K562 (cell line): ENCODE results near the gene SORCS2. TPM values are rescaled to one million over a fixed set of nuclear protein-coding genes. Genes with fewer than 3 reads are reported as not detected.

Experiments used
- ATAC-seq: fragments of 200-7000 bp; cut with Tn5 transposase; 3 replicates; pipeline ENCODE4 v1.9.1; 2020; ENCODE audit warnings: moderate library complexity
- BruUV-seq: library from RNA; stranded (reverse); fragments of 400-500 nt; replicated peaks from 2 replicates; lab custom pipeline; 2021; lab: Mats Ljungman, UMichigan
- CTCF ChIA-PET: fragments of 300-600 bp; formaldehyde crosslinking; extraction: SDS; loops from one replicate; lab custom pipeline; 2021; ENCODE audit warnings: low intra/inter-chr PET ratio; lab: Yijun Ruan, JAX
- POLR2A ChIA-PET: fragments of 300-600, 350-650 bp; sonication (Branson Sonifier 250); formaldehyde crosslinking; extraction: SDS; loops from one replicate; lab custom pipeline; 2021; ENCODE audit warnings: antibody characterized with exemption, inconsistent platforms; lab: Yijun Ruan, JAX
- DNase-seq, 4 experiments: peaks; one replicate each; pipeline versions ENCODE4 v3.0.0 to v3.0.0-alpha.2; 2011 to 2018; ENCODE audit warnings: low spot score in 3 of 4, mixed read lengths in 3 of 4; ENCODE audit errors: extremely low read depth in 1 of 4
- FAIRE-seq: peaks from 2 replicates; lab custom pipeline; 2011; peaks lifted over from hg19 to GRCh38; lab: Jason Lieb, UNC
- H2AFZ ChIP-seq: 2 replicates; pipeline ENCODE4 v1.6.0; 2011; ENCODE audit warnings: low read depth, low read length, control low read depth, inconsistent platforms
- H3K27ac ChIP-seq: fragments of 200-600 bp; 3 replicates; pipeline ENCODE4 v1.8.0; 2011; ENCODE audit warnings: low read depth, mild to moderate bottlenecking, control low read depth, inconsistent platforms, low read length, moderate library complexity, mixed read lengths; ENCODE audit errors: extremely low read depth
- H3K27me3 ChIP-seq, 2 experiments: fragments of 300-600 bp in 1 of 2; 2 replicates in 1 of 2; 3 replicates in 1 of 2; pipeline versions ENCODE4 v1.6.0 to v1.8.0; 2011; ENCODE audit warnings: inconsistent platforms in 2 of 2, low read length in 2 of 2, mild to moderate bottlenecking in 1 of 2, mixed read lengths in 1 of 2, moderate library complexity in 1 of 2; ENCODE audit not compliant: control insufficient read depth in 2 of 2, insufficient read depth in 2 of 2
- H3K36me3 ChIP-seq: fragments of 300-600 bp; 3 replicates; pipeline ENCODE4 v1.8.0; 2011; ENCODE audit warnings: mild to moderate bottlenecking, low read length, inconsistent platforms; ENCODE audit not compliant: control insufficient read depth, insufficient read depth
- H3K4me1 ChIP-seq, 2 experiments: fragments of 200-600 bp in 1 of 2; replicated peaks in 1 of 2; 2 replicates in 1 of 2; 3 replicates in 1 of 2; pipeline versions ENCODE4 v1.5.1 to v1.8.0; 2011; ENCODE audit warnings: inconsistent platforms in 2 of 2, low read length in 2 of 2, mild to moderate bottlenecking in 1 of 2, mixed read lengths in 1 of 2, moderate library complexity in 1 of 2; ENCODE audit not compliant: control insufficient read depth in 2 of 2, insufficient read depth in 2 of 2
- H3K4me2 ChIP-seq: 2 replicates; pipeline ENCODE4 v1.6.1; 2011; ENCODE audit warnings: low read length, control low read depth, inconsistent platforms, mixed read lengths; ENCODE audit not compliant: insufficient read depth
- H3K4me3 ChIP-seq: fragments of 200-600 bp; sonication (generic), shearing (Covaris generic); 2 replicates; pipeline ENCODE4 v1.5.1; 2016; ENCODE audit warnings: control low read depth, inconsistent platforms
- H3K79me2 ChIP-seq: fragments of 200-600 bp; 3 replicates; pipeline ENCODE4 v1.8.0; 2011; ENCODE audit warnings: low read length, inconsistent platforms; ENCODE audit not compliant: control insufficient read depth, insufficient read depth
- H3K9ac ChIP-seq, 2 experiments: 2 replicates each; pipeline versions ENCODE4 v1.6.0 to v1.6.1; 2011; ENCODE audit warnings: low read depth in 2 of 2, low read length in 2 of 2, control low read depth in 1 of 2, inconsistent platforms in 1 of 2, mild to moderate bottlenecking in 1 of 2, mixed read lengths in 1 of 2; ENCODE audit not compliant: insufficient read depth in 1 of 2
- H3K9me1 ChIP-seq: one replicate; pipeline ENCODE4 v1.6.0; 2011; ENCODE audit warnings: inconsistent platforms, mild to moderate bottlenecking, low read length, moderate library complexity; ENCODE audit not compliant: control insufficient read depth, insufficient read depth
- H3K9me3 ChIP-seq: replicated peaks from 2 replicates; pipeline ENCODE4 v1.5.1; 2011; ENCODE audit warnings: low read depth, low read length, inconsistent platforms; ENCODE audit not compliant: control insufficient read depth, insufficient read depth
- H4K20me1 ChIP-seq: replicated peaks from 2 replicates; pipeline ENCODE4 v1.6.1; 2011; ENCODE audit warnings: low read length, inconsistent platforms, mixed read lengths; ENCODE audit not compliant: control insufficient read depth, insufficient read depth
- BMI1 ChIP-seq: fragments of 150-350 bp; IDR thresholded peaks from 2 replicates; pipeline ENCODE4 v1.6.1; 2014; ENCODE audit warnings: low read length
- NFATC3 ChIP-seq: fragments of 450-650 bp; IDR thresholded peaks from 2 replicates; pipeline ENCODE4 v1.6.1; 2017; ENCODE audit warnings: mild to moderate bottlenecking
- PRPF4 ChIP-seq: fragments of 200-400 bp; formaldehyde crosslinking; IDR thresholded peaks from one replicate; pipeline ENCODE4 v1.6.1; 2017; ENCODE audit warnings: low read length, low read depth, mild to moderate bottlenecking; ENCODE audit not compliant: insufficient read depth, poor library complexity, severe bottlenecking
- SAFB ChIP-seq: fragments of 200-400 bp; formaldehyde crosslinking; IDR thresholded peaks from 2 replicates; pipeline ENCODE4 v1.6.1; 2017; ENCODE audit warnings: low read depth, low read length, borderline replicate concordance
- SMAD1 ChIP-seq: fragments of 150-350 bp; IDR thresholded peaks from 2 replicates; pipeline ENCODE4 v1.6.1; 2014; ENCODE audit warnings: low read length, low read depth; ENCODE audit not compliant: partially characterized antibody
- SMAD4 ChIP-seq: fragments of 250-450 bp; sonication (Bioruptor Pico); conservative IDR thresholded peaks from 2 replicates; pipeline ENCODE4 v1.8.0; 2021; ENCODE audit warnings: inconsistent platforms, mild to moderate bottlenecking, moderate library complexity
- SMARCC2 ChIP-seq: fragments of 450-650 bp; IDR thresholded peaks from 2 replicates; pipeline ENCODE4 v1.6.1; 2017; ENCODE audit warnings: antibody characterized with exemption, moderate library complexity, mild to moderate bottlenecking, low read depth
- ZNF253 ChIP-seq: fragments of 250-450 bp; sonication (Bioruptor Pico); conservative IDR thresholded peaks from 2 replicates; pipeline ENCODE4 v1.6.1; 2021; ENCODE audit warnings: mild to moderate bottlenecking
- ZNF592 ChIP-seq: fragments of 450-650 bp; IDR thresholded peaks from 2 replicates; pipeline ENCODE4 v1.6.1; 2017; ENCODE audit warnings: antibody characterized with exemption, mild to moderate bottlenecking
- WGBS: fragments of 100-300 bp; shearing (Covaris generic); methylation state at CpG from one replicate; pipeline ENCODE4 v1.1.6; 2016; ENCODE audit warnings: low coverage, mixed read lengths; ENCODE audit not compliant: insufficient coverage; ENCODE audit errors: missing lambda C conversion rate; 5-methylcytosine and 5-hydroxymethylcytosine counted together
- in situ Hi-C: fragments of 300-500 bp; cut with MboI; formaldehyde crosslinking; loops from 4 replicates; pipeline ENCODE4 v1.15.0; 2018; ENCODE audit warnings: inconsistent platforms, mixed read lengths
- intact Hi-C: fragments of 100-400 bp; cut with micrococcal nuclease; formaldehyde crosslinking; loops from 2 replicates; pipeline ENCODE4 v1.14.2; 2022
- polyA plus RNA-seq, 8 experiments: library from polyadenylated mRNA; depleted of rRNA in 4 of 8; stranded (reverse) in 5 of 8; unstranded in 3 of 8; fragments of >200 nt; fragmentation: Nextera tagmentation in 2 of 8; fragmentation: Illumina TruSeq in 1 of 8; extraction: Ambion mirVana in 2 of 8; extraction: Trizol in 1 of 8; gene quantifications; 2 replicates each; pipeline versions ENCODE4 v1.2.1 to v1.2.3, GENCODE V29; 2011 to 2014; ENCODE audit warnings: inconsistent platforms in 1 of 8, missing spikeins in 1 of 8
- total RNA-seq, 7 experiments: library from RNA; depleted of rRNA in 6 of 7; stranded (reverse); fragments of >200 nt in 6 of 7; fragmentation: Illumina TruSeq in 2 of 7; extraction: Trizol in 2 of 7; gene quantifications; 2 replicates each; pipeline versions ENCODE4 v1.2.1 to v1.2.3, GENCODE V29; 2011 to 2021; ENCODE audit warnings: low replicate concordance in 1 of 7
- TF ChIP-seq, protein P1 (sequence below): fragments of 250-450 bp; sonication (Bioruptor Pico); IDR thresholded peaks from 2 replicates; pipeline ENCODE4 v1.4.0; 2020; ENCODE audit warnings: mild to moderate bottlenecking

Gene SORCS2
- total and polyA plus RNA-seq, 9 of the 15 experiments (the other 6 are each of a cell fraction or from before 2014, with no cell fraction given) = not detected

DNA sequence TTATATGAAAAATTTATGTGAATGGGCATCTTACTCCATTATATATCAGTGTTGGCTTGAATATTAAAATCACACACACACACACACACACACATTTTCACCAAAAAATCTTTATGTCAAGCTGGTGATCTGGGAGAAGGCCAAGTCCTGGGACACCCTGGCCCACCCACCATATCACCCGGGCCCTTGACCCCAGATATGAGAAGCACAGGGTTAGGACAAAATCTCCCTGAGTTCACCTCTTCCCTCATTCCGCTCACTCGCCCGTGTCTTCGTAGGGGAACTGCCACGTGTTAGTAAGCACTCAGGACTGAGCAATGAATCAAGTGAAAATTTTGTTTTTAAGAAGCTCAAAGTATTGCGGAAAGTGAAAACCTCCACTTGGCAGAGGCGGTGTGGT is 346.2 kb downstream of the SORCS2 start:
- no peak overlapping the region for H2AFZ ChIP-seq
- no peak overlapping the region for H3K4me2 ChIP-seq
- H3K79me2 ChIP-seq = no peaks in the 10 kb centered on the region
- intact Hi-C loops = no loop called here
- no peak overlapping the region for H3K9ac ChIP-seq
- ChIA-PET POLR2A (no interaction called here), CTCF (no interaction called here)
- H3K36me3 ChIP-seq = no peaks in the 10 kb centered on the region
- no peaks in the 10 kb centered on the region for H3K9me1 ChIP-seq
- no peak overlapping the region for H3K27ac ChIP-seq
- in situ Hi-C loops = no loop called here
- no peaks in the 10 kb centered on the region for H3K4me1 ChIP-seq
- no TSS peak for BruUV-seq
- WGBS = 13% methylated on average over 8 of the region's 8 CpGs
- DNase-seq = no peak
- H3K4me3 ChIP-seq = no peak overlapping the region
- peaks cover 0 to 6% of the 10 kb centered on the region in 2 experiments; a peak in 1 of 5 replicates for H3K27me3 ChIP-seq
- H3K9me3 ChIP-seq = no peaks in the 10 kb centered on the region
- ATAC-seq = no peak
- no peaks in the 10 kb centered on the region for H4K20me1 ChIP-seq
- no peak for FAIRE-seq
- TF ChIP-seq BMI1 (no peak), SMARCC2 (no peak), ZNF253 (CRISPR knock-in tag) (no peak), SAFB (no peak), SMAD1 (no peak), PRPF4 (no peak), SMAD4 (CRISPR knock-in tag) (no peak)

GRCh38 chr4:7539186-7539585 is 346.8 kb downstream of the SORCS2 start:
- Histone ChIP-seq H3K4me3 (no peak overlapping the region), H3K4me1 (no peaks in the 10 kb centered on the region)
- TF ChIP-seq NFATC3 = no peak
- TF ChIP-seq, protein P1, sequence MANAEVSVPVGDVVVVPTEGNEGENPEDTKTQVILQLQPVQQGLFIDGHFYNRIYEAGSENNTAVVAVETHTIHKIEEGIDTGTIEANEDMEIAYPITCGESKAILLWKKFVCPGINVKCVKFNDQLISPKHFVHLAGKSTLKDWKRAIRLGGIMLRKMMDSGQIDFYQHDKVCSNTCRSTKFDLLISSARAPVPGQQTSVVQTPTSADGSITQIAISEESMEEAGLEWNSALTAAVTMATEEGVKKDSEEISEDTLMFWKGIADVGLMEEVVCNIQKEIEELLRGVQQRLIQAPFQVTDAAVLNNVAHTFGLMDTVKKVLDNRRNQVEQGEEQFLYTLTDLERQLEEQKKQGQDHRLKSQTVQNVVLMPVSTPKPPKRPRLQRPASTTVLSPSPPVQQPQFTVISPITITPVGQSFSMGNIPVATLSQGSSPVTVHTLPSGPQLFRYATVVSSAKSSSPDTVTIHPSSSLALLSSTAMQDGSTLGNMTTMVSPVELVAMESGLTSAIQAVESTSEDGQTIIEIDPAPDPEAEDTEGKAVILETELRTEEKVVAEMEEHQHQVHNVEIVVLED = no peak
- TF ChIP-seq ZNF592 = no peak
- TF ChIP-seq, all 486 proteins: peak for 0
- ChIA-PET POLR2A (no interaction called here), CTCF (no interaction called here)
- no TSS peak for BruUV-seq
- intact Hi-C loops (no loop called here), in situ Hi-C loops (no loop called here)
- Histone ChIP-seq H3K27ac (no peak overlapping the region), H3K9ac (no peak overlapping the region), H2AFZ (no peak overlapping the region), H3K9me3 (no peaks in the 10 kb centered on the region), H3K79me2 (no peaks in the 10 kb centered on the region), H3K4me2 (no peak overlapping the region), H3K27me3 (peaks cover 0 to 6% of the 10 kb centered on the region in 2 experiments; a peak in 1 of 5 replicates), H3K9me1 (no peaks in the 10 kb centered on the region), H4K20me1 (no peaks in the 10 kb centered on the region), H3K36me3 (no peaks in the 10 kb centered on the region)
- FAIRE-seq = no peak
- ATAC-seq = no peak
- 15% methylated on average over 3 of the region's 3 CpGs for WGBS
- DNase-seq = no peak
